Liver (tissue), 9 donors: ENCODE data around the gene MVB12B. TPM values are rescaled to one million over a fixed set of nuclear protein-coding genes. Genes with fewer than 3 reads are reported as not detected.

ENCODE experiments used
- DNase-seq: peaks from one replicate; pipeline ENCODE4 v3.0.0-alpha.2; 2017; ENCODE audit warnings: low spot score
- H3K27ac ChIP-seq, 2 donors: one replicate each; pipeline ENCODE4 v1.7.0; 2013; ENCODE audit warnings: inconsistent platforms in 2 of 2, low read length in 2 of 2, control low read depth in 1 of 2, low read depth in 1 of 2, mild to moderate bottlenecking in 1 of 2
- H3K27me3 ChIP-seq, 4 donors: one replicate each; pipeline versions ENCODE4 v1.6.1 to v1.7.0; 2013; ENCODE audit warnings: low read length in 3 of 4, inconsistent platforms in 1 of 4, mild to moderate bottlenecking in 1 of 4, moderate library complexity in 1 of 4; ENCODE audit not compliant: control insufficient read depth in 4 of 4, insufficient read depth in 4 of 4
- H3K36me3 ChIP-seq, 4 donors: one replicate each; pipeline versions ENCODE4 v1.6.1 to v1.7.0; 2013; ENCODE audit warnings: low read length in 3 of 4, mild to moderate bottlenecking in 3 of 4, low read depth in 1 of 4, moderate library complexity in 1 of 4; ENCODE audit not compliant: control insufficient read depth in 4 of 4, insufficient read depth in 3 of 4
- H3K4me1 ChIP-seq, 4 donors: one replicate each; pipeline versions ENCODE4 v1.6.1 to v1.7.0; 2013; ENCODE audit warnings: low read length in 3 of 4, mild to moderate bottlenecking in 3 of 4, moderate library complexity in 1 of 4; ENCODE audit not compliant: control insufficient read depth in 4 of 4, insufficient read depth in 4 of 4
- H3K4me3 ChIP-seq, 3 donors: one replicate each; pipeline versions ENCODE4 v1.6.1 to v1.7.0; 2013; ENCODE audit warnings: low read length in 3 of 3, control low read depth in 1 of 3, low read depth in 1 of 3, mild to moderate bottlenecking in 1 of 3
- H3K9ac ChIP-seq, 2 donors: one replicate each; pipeline ENCODE4 v1.7.0; 2013; ENCODE audit warnings: low read length in 2 of 2, mild to moderate bottlenecking in 2 of 2, moderate library complexity in 2 of 2, control low read depth in 1 of 2, low read depth in 1 of 2
- H3K9me3 ChIP-seq, 4 donors: one replicate each; pipeline versions ENCODE4 v1.6.1 to v1.7.0; 2013; ENCODE audit warnings: low read length in 3 of 4; ENCODE audit not compliant: control insufficient read depth in 4 of 4
- EGR1 ChIP-seq, 2 donors: IDR thresholded peaks; 2 replicates each; pipeline ENCODE4 v1.6.1; 2016 to 2018; ENCODE audit warnings: antibody characterized with exemption in 2 of 2, low read depth in 2 of 2
- FOXA1 ChIP-seq: IDR thresholded peaks from 2 replicates; pipeline ENCODE4 v1.6.1; 2016; ENCODE audit warnings: antibody characterized with exemption
- FOXA2 ChIP-seq: IDR thresholded peaks from 2 replicates; pipeline ENCODE4 v1.6.1; 2016; ENCODE audit warnings: antibody characterized with exemption
- HNF4A ChIP-seq, 2 donors: conservative IDR thresholded peaks; 2 replicates each; pipeline ENCODE4 v1.6.1; 2016; ENCODE audit warnings: antibody characterized with exemption in 2 of 2, mild to moderate bottlenecking in 2 of 2
- JUND ChIP-seq, 2 donors: IDR thresholded peaks; 2 replicates each; pipeline ENCODE4 v1.6.1; 2016; ENCODE audit warnings: antibody characterized with exemption in 2 of 2
- MAX ChIP-seq: IDR thresholded peaks from 2 replicates; pipeline ENCODE4 v1.6.1; 2016; ENCODE audit warnings: antibody characterized with exemption
- NR2F2 ChIP-seq: IDR thresholded peaks from 2 replicates; pipeline ENCODE4 v1.6.1; 2016; ENCODE audit warnings: antibody characterized with exemption
- RAD21 ChIP-seq, 2 donors: IDR thresholded peaks; 2 replicates each; pipeline ENCODE4 v1.6.1; 2016; ENCODE audit warnings: antibody characterized with exemption in 2 of 2, mild to moderate bottlenecking in 2 of 2
- RXRA ChIP-seq, 2 donors: IDR thresholded peaks; 2 replicates each; pipeline ENCODE4 v1.6.1; 2017 to 2018; ENCODE audit warnings: antibody characterized with exemption in 2 of 2, mild to moderate bottlenecking in 1 of 2
- SP1 ChIP-seq: IDR thresholded peaks from 2 replicates; pipeline ENCODE4 v1.6.1; 2018; ENCODE audit warnings: antibody characterized with exemption, mild to moderate bottlenecking
- WGBS: extraction: QIAGEN DNeasy Blood & Tissue Kit; methylation state at CpG from one replicate; pipeline ENCODE4 v1.1.7; 2013; 5-methylcytosine and 5-hydroxymethylcytosine counted together
- polyA plus RNA-seq, 2 donors: library from polyadenylated mRNA; stranded (reverse) in 1 of 2; unstranded in 1 of 2; fragments of 200-250 nt in 1 of 2; fragments of >200 nt in 1 of 2; fragmentation: Nextera tagmentation in 1 of 2; extraction: Ambion mirVana in 1 of 2; gene quantifications; one replicate each; pipeline versions ENCODE4 v1.2.1 to v1.2.3, GENCODE V29; 2013 to 2015
- total RNA-seq, 2 donors: library from RNA; depleted of rRNA; stranded (reverse); fragments of >200 nt; gene quantifications; one replicate each; pipeline ENCODE4 v1.2.3, GENCODE V29; 2014
- TF ChIP-seq, protein P1 (sequence below): fragments of 150-350 bp; IDR thresholded peaks from 2 replicates; pipeline ENCODE4 v1.5.1; 2017; ENCODE audit warnings: improper control_type of control experiment, low read depth, low read length; ENCODE audit not compliant: missing input control
- TF ChIP-seq, protein P2 (sequence below): IDR thresholded peaks from 2 replicates; pipeline ENCODE4 v1.6.1; 2016; ENCODE audit warnings: antibody characterized with exemption
- TF ChIP-seq, protein P3 (sequence below): IDR thresholded peaks from 2 replicates; pipeline ENCODE4 v1.6.1; 2016; ENCODE audit warnings: antibody characterized with exemption, mild to moderate bottlenecking
- donor health status: healthy.
- donor health status: healthy.
- donor health status: healthy.
- donor health status: healthy.
- donor health status: healthy.

The MVB12B gene
- total and polyA plus RNA-seq, 4 donors, result 5.3 to 12.4 (median 8.4) TPM

- TF ChIP-seq JUND (IDR thresholded peaks at IDR 0.05) (no peak), EGR1 (IDR thresholded peaks at IDR 0.05; ENCODE audit: low read depth in 2 of 2) (no peak), HNF4A (conservative IDR thresholded peaks at IDR 0.05) (no peak), NR2F2 (no peak), RAD21 (IDR thresholded peaks at IDR 0.05) (no peak), FOXA2 (no peak)
- TF ChIP-seq, protein P1, sequence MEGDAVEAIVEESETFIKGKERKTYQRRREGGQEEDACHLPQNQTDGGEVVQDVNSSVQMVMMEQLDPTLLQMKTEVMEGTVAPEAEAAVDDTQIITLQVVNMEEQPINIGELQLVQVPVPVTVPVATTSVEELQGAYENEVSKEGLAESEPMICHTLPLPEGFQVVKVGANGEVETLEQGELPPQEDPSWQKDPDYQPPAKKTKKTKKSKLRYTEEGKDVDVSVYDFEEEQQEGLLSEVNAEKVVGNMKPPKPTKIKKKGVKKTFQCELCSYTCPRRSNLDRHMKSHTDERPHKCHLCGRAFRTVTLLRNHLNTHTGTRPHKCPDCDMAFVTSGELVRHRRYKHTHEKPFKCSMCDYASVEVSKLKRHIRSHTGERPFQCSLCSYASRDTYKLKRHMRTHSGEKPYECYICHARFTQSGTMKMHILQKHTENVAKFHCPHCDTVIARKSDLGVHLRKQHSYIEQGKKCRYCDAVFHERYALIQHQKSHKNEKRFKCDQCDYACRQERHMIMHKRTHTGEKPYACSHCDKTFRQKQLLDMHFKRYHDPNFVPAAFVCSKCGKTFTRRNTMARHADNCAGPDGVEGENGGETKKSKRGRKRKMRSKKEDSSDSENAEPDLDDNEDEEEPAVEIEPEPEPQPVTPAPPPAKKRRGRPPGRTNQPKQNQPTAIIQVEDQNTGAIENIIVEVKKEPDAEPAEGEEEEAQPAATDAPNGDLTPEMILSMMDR, result no peak
- no peaks in the 10 kb centered on the region for H3K27me3 ChIP-seq
- H3K9me3 ChIP-seq, result no peaks in the 10 kb centered on the region
- no peak overlapping the region for H3K9ac ChIP-seq
- no peak for DNase-seq
- H3K36me3 ChIP-seq, result peaks cover 0 to 6% (median 5%) of the 10 kb centered on the region in 4 donors
- H3K4me3 ChIP-seq, result no peak overlapping the region
- no peaks in the 10 kb centered on the region for H3K4me1 ChIP-seq
- 73% methylated on average over 12 of the region's 12 CpGs for WGBS
- no peak overlapping the region for H3K27ac ChIP-seq
These were observed 161.2 kb downstream of the MVB12B start for GRCh38 chr9:126487856-126488255.

GRCh38 chr9:126488310-126488709 lies 161.7 kb downstream of the MVB12B start:
- DNase-seq, result no peak
- no peak overlapping the region for H3K9ac ChIP-seq
- TF ChIP-seq JUND (IDR thresholded peaks at IDR 0.05) (no peak), MAX (no peak), RXRA (IDR thresholded peaks at IDR 0.05) (peak in 1 of 2 donors; percentile 29), SP1 (no peak), EGR1 (IDR thresholded peaks at IDR 0.05; ENCODE audit: low read depth in 2 of 2) (no peak), HNF4A (conservative IDR thresholded peaks at IDR 0.05) (peak in 1 of 2 donors; percentile 30), FOXA1 (no peak), NR2F2 (no peak), FOXA2 (no peak)
- TF ChIP-seq, protein P2, sequence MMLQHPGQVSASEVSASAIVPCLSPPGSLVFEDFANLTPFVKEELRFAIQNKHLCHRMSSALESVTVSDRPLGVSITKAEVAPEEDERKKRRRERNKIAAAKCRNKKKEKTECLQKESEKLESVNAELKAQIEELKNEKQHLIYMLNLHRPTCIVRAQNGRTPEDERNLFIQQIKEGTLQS, result no peak
- TF ChIP-seq, protein P3, sequence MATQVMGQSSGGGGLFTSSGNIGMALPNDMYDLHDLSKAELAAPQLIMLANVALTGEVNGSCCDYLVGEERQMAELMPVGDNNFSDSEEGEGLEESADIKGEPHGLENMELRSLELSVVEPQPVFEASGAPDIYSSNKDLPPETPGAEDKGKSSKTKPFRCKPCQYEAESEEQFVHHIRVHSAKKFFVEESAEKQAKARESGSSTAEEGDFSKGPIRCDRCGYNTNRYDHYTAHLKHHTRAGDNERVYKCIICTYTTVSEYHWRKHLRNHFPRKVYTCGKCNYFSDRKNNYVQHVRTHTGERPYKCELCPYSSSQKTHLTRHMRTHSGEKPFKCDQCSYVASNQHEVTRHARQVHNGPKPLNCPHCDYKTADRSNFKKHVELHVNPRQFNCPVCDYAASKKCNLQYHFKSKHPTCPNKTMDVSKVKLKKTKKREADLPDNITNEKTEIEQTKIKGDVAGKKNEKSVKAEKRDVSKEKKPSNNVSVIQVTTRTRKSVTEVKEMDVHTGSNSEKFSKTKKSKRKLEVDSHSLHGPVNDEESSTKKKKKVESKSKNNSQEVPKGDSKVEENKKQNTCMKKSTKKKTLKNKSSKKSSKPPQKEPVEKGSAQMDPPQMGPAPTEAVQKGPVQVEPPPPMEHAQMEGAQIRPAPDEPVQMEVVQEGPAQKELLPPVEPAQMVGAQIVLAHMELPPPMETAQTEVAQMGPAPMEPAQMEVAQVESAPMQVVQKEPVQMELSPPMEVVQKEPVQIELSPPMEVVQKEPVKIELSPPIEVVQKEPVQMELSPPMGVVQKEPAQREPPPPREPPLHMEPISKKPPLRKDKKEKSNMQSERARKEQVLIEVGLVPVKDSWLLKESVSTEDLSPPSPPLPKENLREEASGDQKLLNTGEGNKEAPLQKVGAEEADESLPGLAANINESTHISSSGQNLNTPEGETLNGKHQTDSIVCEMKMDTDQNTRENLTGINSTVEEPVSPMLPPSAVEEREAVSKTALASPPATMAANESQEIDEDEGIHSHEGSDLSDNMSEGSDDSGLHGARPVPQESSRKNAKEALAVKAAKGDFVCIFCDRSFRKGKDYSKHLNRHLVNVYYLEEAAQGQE, result no peak
- peaks cover 0 to 6% (median 5%) of the 10 kb centered on the region in 4 donors for H3K36me3 ChIP-seq
- H3K27ac ChIP-seq, result no peak overlapping the region
- no peak overlapping the region for H3K4me3 ChIP-seq
- H3K27me3 ChIP-seq, result no peaks in the 10 kb centered on the region
- no peaks in the 10 kb centered on the region for H3K9me3 ChIP-seq
- 49% methylated on average over 8 of the region's 8 CpGs for WGBS
- no peaks in the 10 kb centered on the region for H3K4me1 ChIP-seq
